A549 treated with DMSO at 1 μM for 4 hours (cell line): ENCODE results near the gene SLC35A1. TPM values are rescaled to one million over a fixed set of nuclear protein-coding genes. Genes with fewer than 3 reads are reported as not detected.

Experiments used
- total RNA-seq: library from RNA; stranded (reverse); fragments of 200-300 nt; extraction: Qiagen RNA extraction; gene quantifications from 5 replicates; pipeline ENCODE4 v1.2.3, GENCODE V29; 2022; ENCODE audit warnings: low read depth

Gene SLC35A1, protein sequence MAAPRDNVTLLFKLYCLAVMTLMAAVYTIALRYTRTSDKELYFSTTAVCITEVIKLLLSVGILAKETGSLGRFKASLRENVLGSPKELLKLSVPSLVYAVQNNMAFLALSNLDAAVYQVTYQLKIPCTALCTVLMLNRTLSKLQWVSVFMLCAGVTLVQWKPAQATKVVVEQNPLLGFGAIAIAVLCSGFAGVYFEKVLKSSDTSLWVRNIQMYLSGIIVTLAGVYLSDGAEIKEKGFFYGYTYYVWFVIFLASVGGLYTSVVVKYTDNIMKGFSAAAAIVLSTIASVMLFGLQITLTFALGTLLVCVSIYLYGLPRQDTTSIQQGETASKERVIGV
- total RNA-seq: 7.2 to 12.5 TPM (median 10.8 TPM) in 5 replicates

DNA sequence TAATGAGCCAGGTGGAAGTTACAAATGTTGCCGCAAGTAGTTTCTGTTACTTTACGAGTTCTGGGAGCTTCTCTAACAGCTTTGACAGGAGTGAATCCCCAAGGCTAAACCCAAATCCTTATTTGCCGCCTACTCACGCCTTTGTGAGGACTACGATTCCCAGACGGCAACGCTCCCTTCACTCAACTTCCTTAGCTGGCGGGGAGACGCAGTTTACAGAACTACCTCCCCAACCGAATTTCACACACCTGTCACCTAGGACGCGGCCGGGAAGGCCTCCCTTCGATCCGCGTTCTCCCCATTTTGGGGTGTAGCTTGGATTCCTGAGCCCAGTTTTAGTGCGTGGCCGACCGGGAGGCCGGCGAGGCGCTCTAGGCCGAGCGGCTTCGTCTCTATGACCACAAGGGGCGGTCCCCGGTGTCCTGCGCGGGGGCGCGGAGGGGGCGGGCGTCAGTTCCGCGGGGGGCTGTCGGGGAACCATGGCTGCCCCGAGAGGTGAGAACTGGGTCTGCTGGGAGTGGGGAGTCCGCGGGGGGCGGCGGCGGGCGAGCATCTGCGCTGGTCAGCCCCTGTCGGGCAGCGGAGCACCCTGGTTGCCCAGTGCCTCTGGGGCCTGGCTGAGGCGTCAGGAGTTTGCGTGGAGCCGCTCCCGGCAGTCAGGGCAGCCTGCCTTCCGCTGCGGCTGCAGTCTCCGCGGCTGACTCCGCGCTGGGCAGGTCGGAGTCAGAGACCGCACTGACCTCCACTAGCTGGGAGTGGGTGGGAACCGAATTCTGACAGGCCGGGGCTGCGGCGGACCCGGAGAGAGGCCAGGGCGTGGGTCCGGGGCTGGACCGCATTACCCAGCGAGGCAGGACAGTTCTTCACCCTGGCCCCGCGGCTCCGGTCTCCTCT is at the start of gene SLC35A1:
SLC35A1 (plus strand) TSS at position 450 of the 894 bp plus-strand sequence; CDS start at position 480, 30 bp downstream.

Other genes with a start within 250 kb of the SLC35A1 start
- 1.7 to 3.8 TPM (median 3.5 TPM) in 5 replicates for gene SMIM8, start 150.4 kb upstream of the SLC35A1 start, total RNA-seq
- not detected in 5 replicates for gene GJB7, start 143.7 kb upstream of the SLC35A1 start, total RNA-seq
- gene C6orf163, start 128.2 kb upstream of the SLC35A1 start, total RNA-seq: 0.15 to 0.19 TPM (median 0.17 TPM) in 3 of 5 replicates, not detected in the others
- gene CFAP206, start 65.0 kb upstream of the SLC35A1 start, total RNA-seq: 0.47 to 0.93 TPM (median 0.56 TPM) in 5 replicates
- 18.8 to 23.1 TPM (median 21.2 TPM) in 5 replicates for gene RARS2, start 117.0 kb downstream of the SLC35A1 start, total RNA-seq
- 16.4 to 19.6 TPM (median 18.9 TPM) in 5 replicates for gene ORC3, start 117.2 kb downstream of the SLC35A1 start, total RNA-seq
- 30.9 to 50.1 TPM (median 46.0 TPM) in 5 replicates for gene AKIRIN2, start 229.3 kb downstream of the SLC35A1 start, total RNA-seq